HG03469 (cell line): ENCODE data around the gene CHGA.

ENCODE experiments used
- ATAC-seq: cut with Tn5 transposase; IDR thresholded peaks from one replicate; pipeline ENCODE4 v1.9.1; 2021; ENCODE audit warnings: mild to moderate bottlenecking, moderate library complexity, moderate number of reproducible peaks; ENCODE audit not compliant: unreplicated experiment

CHGA gene

DNA sequence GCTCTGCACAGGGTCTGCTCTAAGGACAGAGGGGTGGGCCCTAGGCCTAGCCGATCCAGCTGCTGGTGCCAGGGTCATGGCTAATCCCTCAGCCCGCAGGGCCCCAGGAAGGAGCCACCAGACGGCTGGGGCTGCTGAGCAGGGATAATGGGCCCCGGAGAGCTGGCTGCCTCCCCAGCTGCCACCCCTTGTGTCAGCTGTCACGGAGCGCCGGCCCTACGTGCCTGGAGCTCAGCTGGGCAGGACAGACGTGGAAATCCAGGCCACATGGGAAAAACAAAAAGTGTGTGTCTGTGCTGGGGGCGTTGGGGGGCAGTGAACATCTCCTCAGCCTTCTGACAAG is 36.2 kb downstream of the CHGA start:
- no peak for ATAC-seq

DNA sequence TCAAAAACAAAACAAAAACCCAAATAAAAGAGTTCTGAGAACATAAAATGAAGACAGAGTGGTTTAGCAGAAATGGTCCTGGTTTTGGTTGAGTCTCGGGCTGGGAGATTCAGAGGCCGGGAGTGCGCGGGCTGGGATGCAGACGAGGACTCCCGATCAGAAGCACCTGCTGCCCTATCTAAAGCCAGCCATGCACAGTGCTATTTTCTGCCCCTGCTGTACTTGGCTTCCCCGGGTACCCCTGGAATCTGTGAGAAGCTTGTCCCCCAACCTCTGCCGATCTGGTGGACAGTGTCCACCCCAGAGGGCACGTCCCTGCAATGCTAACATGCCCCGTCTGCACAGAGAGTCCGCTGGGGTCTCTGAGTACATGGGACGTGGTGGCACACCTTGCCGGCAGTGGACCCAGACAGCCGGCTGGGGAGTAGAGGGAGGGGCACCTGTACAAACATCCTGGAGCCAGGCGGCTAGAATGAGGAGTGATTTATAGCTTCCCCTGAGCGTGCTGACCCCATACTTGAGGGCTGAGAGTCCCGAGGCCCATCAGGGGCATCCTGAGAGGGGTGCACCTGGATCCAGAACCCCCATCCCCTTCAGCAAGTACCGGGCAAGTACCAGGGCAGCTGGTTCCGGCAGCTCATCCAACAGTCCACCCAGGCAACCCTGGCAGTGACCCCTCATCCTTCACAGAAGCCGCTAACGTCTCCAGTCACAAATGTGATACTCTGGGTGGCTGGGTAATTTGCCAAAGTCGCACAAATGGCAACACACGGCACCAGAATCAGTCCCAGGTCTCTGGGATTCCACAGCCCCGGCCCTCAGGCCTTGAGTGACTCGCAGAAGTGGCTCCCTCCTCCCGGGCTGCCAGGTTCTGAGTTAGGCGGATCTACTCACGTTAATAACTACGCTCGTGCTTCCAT is 37.1 kb downstream of the CHGA start:
- ATAC-seq = no peak

DNA sequence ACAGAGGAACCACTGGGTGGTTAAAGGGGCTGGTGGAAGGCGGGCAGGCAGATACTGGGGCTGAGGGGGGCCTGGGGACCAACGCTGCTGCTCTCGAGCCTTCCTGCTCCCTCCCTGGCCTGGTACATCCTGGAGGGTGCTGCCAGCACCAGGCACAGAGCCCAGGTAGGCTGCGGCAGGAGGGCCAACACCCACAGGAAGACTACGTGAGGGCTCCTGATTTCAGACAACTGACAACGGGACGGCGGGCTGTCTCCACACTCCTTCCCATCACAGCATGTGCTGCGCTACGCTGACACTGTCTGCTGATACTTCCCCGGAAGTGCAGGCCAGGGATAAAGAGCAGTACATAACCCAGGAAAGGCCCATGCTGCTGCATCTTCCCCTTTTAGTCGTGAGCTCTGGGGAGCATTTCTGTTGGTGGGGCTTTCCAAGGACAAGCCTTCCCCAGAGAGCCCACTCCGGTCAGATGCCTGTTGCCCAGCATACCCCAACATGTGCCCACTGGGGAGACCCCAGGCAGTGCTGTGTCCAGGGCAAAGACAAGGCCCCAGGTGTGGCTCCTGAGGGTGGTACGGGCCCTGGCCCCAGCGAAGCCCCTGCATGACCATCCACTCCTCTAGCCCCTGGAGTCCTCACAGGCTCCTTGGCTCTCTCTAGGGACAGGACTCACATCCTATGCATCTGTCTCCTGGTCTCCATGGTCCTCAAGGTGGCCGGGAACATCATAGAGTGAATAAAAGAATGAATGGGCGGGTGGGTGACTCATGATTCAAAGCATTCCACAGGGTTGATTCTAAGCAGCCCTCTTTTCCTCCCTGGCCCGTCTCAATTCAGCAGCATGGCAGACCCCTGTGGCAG is 38.0 kb downstream of the CHGA start:
- no peak for ATAC-seq

DNA sequence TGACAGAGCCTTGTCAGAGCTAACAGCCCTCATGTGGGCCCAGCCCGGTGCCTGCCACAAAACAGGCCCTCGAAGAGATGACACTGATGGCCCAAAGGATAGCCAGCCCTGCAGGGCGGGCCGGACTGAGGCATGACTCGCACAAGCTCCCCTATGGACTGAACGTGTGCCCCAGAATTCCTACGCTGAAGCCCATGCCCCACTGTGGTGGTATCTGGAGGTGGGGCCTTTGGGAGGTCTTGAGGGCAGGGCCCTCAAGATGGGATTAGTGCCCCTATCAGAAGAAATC is 38.6 kb downstream of the CHGA start:
- no peak for ATAC-seq

- no peak for ATAC-seq
Observed at GRCh38 chr14:92962031-92962830, 39.3 kb downstream of the CHGA start.

DNA sequence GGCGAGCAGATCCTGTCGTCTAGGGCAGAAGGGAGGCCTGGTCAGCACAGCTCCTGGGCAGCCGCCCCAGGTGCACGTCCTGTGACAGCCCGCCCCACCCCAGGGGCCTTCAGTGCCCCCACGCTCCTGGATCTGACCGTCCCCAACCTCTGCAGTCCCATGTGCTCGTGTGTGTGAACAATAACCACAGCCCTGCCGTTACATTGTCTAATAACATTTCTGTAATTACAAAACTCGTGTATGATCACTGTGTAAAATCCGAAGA is 39.8 kb downstream of the CHGA start:
- no peak for ATAC-seq

GRCh38 chr14:92963301-92964123 is 40.6 kb downstream of the CHGA start:
- ATAC-seq = no peak

GRCh38 chr14:92964124-92965109 is 41.5 kb downstream of the CHGA start:
- no peak for ATAC-seq

DNA sequence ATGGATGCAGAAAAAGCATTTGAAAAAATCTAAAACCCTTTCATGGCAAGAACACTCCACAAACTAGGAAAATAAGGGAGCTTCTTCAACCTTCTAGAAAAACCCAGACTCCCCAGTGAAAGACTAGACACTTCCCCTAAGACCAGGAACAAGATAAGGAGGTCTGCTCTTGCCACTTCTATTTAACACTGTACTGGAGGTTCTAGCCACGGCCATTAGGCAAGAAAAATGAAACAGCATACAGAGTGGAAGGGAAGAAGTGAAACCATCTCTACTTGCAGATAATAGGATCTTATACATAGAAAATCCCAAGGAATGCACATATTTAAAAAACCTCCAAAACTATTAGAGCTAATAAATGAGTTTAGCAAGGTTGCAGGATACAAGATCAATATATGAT is 42.3 kb downstream of the CHGA start:
- no peak for ATAC-seq

GRCh38 chr14:92967346-92967926 is 44.5 kb downstream of the CHGA start:
- no peak for ATAC-seq

GRCh38 chr14:92968291-92969020 is 45.5 kb downstream of the CHGA start:
- no peak for ATAC-seq

DNA sequence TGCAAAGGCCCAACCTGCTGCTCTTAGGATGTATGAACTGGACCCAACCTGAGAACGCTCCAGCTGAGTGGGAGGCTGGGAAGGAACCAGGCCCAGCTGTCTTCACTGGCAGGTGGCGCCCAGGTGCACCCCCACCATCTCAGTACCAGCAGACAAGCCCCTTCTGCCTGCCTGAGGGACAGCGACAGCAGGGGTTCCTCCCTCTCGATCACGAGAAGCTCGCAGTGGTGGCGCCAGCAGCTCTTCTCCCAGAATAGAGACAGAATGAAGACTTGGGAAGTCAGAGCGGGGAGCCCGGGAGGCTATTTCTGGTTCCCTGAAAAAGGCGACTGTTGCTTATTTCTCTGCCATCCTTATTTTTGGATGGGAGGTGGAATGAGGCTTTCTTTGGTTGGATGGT is 46.5 kb downstream of the CHGA start:
- ATAC-seq = no peak

DNA sequence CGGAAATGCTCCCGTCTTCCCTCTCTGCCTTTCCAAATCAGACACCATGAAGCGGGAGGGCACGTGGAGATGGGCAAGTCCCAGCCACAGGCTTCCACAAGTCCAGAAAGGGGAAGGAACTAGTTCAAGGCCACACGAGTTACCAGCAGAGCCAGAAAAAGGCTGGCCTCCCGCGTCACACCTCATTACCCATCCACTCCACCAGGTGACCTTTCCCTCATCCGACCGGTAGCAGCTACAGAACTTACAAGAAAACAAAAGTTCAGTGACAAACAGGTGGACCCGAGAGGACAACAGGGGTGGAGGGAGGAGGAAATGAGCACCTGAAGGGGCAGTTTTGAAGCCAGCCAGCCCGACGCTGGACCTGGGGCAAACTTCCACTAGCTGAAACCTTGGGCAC is 46.9 kb downstream of the CHGA start:
- no peak for ATAC-seq

DNA sequence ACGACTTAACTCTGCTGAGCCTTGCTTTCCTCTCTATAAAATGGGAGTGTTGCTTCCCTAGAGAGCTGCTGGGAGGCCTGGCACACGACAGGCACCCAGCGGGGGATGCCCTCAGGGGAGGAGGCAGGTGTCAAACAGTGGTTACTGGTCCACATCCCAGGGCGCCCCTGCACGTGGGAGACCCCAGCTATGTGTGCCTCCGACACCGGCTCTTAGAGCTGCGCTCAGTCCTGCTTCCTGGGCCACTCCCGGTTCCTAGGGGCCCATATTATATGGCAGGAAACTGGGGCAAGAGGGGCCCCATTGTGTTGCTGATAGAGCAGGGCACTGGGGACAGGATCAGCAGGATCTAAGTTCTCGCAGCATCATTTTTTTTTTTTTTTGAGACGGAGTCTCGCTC is 47.3 kb downstream of the CHGA start:
- no peak for ATAC-seq

- no peak for ATAC-seq
Observed at GRCh38 chr14:92971601-92972180, 48.7 kb downstream of the CHGA start.

- ATAC-seq = no peak
Observed at GRCh38 chr14:92973261-92973797, 50.4 kb downstream of the CHGA start.

DNA sequence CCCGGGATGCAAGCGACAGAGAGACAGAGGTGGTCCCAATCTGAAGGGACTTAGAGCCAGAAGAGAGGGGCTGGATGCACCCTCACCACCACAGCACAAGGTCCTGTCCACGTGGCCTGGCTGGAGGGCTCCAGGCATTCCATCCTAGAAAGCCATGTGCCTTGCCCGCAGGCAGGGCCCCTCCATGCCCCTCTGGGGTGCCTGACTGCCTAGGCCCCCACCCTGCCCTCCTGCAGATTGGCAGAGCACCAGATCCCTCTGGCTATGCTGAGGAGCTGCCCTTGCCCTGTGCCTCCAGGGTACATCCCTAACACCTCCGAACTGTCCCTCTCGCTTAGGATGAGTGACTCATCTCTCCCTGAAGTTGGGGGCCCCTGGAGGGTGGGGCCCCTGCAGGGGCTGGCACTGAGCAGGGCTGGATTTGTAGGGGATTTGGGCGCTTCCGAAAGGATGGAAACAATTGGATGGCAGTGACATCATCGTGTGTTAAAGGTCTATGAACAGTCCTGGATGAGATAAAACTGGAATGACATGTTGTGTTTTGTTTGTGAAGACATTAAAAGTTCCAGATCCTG is 50.9 kb downstream of the CHGA start:
- ATAC-seq = no peak
